PC-3 (cell line): ENCODE measurements around the gene CFAP97D2. TPM values are rescaled to one million over a fixed set of nuclear protein-coding genes. Genes with fewer than 3 reads are reported as not detected.

Experiments
- ATAC-seq: fragments of 200-7000 bp; cut with Tn5 transposase; 2 replicates; pipeline ENCODE4 v1.9.1; 2020; ENCODE audit warnings: mild to moderate bottlenecking, moderate library complexity
- BruUV-seq: library from RNA; stranded (reverse); fragments of 400-500 nt; replicated peaks from 2 replicates; lab custom pipeline; 2021; lab: Mats Ljungman, UMichigan
- CTCF ChIA-PET: fragments of 300-600 bp; sonication (Branson Sonifier 250); formaldehyde crosslinking; loops from one replicate; lab custom pipeline; 2022; ENCODE audit warnings: antibody characterized with exemption; lab: Charles Lee
- POLR2A ChIA-PET: fragments of 300-600 bp; sonication (Branson Sonifier 250); formaldehyde crosslinking; loops from one replicate; lab custom pipeline; 2022; ENCODE audit warnings: antibody characterized with exemption; ENCODE audit not compliant: unreplicated experiment; lab: Charles Lee
- DNase-seq: peaks from one replicate; pipeline ENCODE4 v3.0.0-alpha.2; 2015
- H2AFZ ChIP-seq: fragments of 300-600 bp; sonication (generic); 2 replicates; pipeline ENCODE4 v1.6.0; 2016; ENCODE audit warnings: antibody characterized with exemption, low read length
- H3F3A ChIP-seq: fragments of 300-600 bp; sonication (generic); one replicate; pipeline ENCODE4 v1.6.0; 2017; ENCODE audit warnings: antibody characterized with exemption, low read length, control low read depth, mild to moderate bottlenecking; ENCODE audit not compliant: unreplicated experiment
- H3K27ac ChIP-seq: fragments of 300-600 bp; sonication (generic); 2 replicates; pipeline ENCODE4 v1.5.1; 2016; ENCODE audit warnings: mild to moderate bottlenecking, low read length
- H3K27me3 ChIP-seq: fragments of 300-600 bp; sonication (generic); 2 replicates; pipeline ENCODE4 v1.6.1; 2016; ENCODE audit warnings: low read length, mixed read lengths
- H3K36me3 ChIP-seq: fragments of 300-600 bp; sonication (generic); 2 replicates; pipeline ENCODE4 v1.6.1; 2016; ENCODE audit warnings: low read depth, mixed run types, low read length, mixed read lengths
- H3K4me1 ChIP-seq: fragments of 300-600 bp; sonication (generic); 2 replicates; pipeline ENCODE4 v1.5.1; 2016; ENCODE audit warnings: low read length; ENCODE audit not compliant: insufficient read depth
- H3K4me2 ChIP-seq: fragments of 300-600 bp; sonication (generic); 2 replicates; pipeline ENCODE4 v1.6.0; 2016; ENCODE audit warnings: low read length
- H3K4me3 ChIP-seq: fragments of 300-600 bp; sonication (generic); 2 replicates; pipeline ENCODE4 v1.5.1; 2016; ENCODE audit warnings: mild to moderate bottlenecking, low read length, mixed read lengths
- H3K79me2 ChIP-seq: fragments of 300-600 bp; sonication (generic); 2 replicates; pipeline ENCODE4 v1.6.1; 2017; ENCODE audit warnings: low read length, mixed read lengths
- H3K9ac ChIP-seq: fragments of 300-600 bp; sonication (generic); 2 replicates; pipeline ENCODE4 v1.6.0; 2016; ENCODE audit warnings: mild to moderate bottlenecking, low read length
- H3K9me2 ChIP-seq: fragments of 300-600 bp; sonication (generic); replicated peaks from 2 replicates; pipeline ENCODE4 v1.6.1; 2016; ENCODE audit warnings: mixed run types, low read length, mixed read lengths
- H3K9me3 ChIP-seq: fragments of 300-600 bp; sonication (generic); 2 replicates; pipeline ENCODE4 v1.6.1; 2016; ENCODE audit warnings: low read length, mixed read lengths
- H4K20me1 ChIP-seq: fragments of 300-600 bp; sonication (generic); 2 replicates; pipeline ENCODE4 v1.6.1; 2016; ENCODE audit warnings: low read length, mixed read lengths
- EZH2 ChIP-seq: fragments of 300-600 bp; sonication (generic); IDR thresholded peaks from one replicate; pipeline ENCODE4 v1.6.1; 2017; ENCODE audit warnings: antibody characterized with exemption, mild to moderate bottlenecking, low read length; ENCODE audit not compliant: unreplicated experiment
- EZH2phosphoT487 ChIP-seq: fragments of 300-600 bp; sonication (generic); IDR thresholded peaks from 2 replicates; pipeline ENCODE4 v1.6.1; 2018; ENCODE audit warnings: mild to moderate bottlenecking, antibody characterized with exemption, low read length, borderline replicate concordance
- intact Hi-C: fragments of 100-400 bp; cut with micrococcal nuclease; formaldehyde crosslinking; loops from 2 replicates; pipeline ENCODE4 v1.9.0; 2023
- total RNA-seq: library from RNA; depleted of rRNA; stranded (reverse); fragments of >200 nt; gene quantifications from 2 replicates; pipeline ENCODE4 v1.2.3, GENCODE V29; 2014
- TF ChIP-seq, protein P1 (sequence below): fragments of 300-600 bp; sonication (generic); conservative IDR thresholded peaks from 2 replicates; pipeline ENCODE4 v1.5.1; 2017; ENCODE audit warnings: antibody characterized with exemption, low read depth, mild to moderate bottlenecking, low read length

CFAP97D2 gene
- total RNA-seq, 1 experiment from 2014 or later: not detected

DNA sequence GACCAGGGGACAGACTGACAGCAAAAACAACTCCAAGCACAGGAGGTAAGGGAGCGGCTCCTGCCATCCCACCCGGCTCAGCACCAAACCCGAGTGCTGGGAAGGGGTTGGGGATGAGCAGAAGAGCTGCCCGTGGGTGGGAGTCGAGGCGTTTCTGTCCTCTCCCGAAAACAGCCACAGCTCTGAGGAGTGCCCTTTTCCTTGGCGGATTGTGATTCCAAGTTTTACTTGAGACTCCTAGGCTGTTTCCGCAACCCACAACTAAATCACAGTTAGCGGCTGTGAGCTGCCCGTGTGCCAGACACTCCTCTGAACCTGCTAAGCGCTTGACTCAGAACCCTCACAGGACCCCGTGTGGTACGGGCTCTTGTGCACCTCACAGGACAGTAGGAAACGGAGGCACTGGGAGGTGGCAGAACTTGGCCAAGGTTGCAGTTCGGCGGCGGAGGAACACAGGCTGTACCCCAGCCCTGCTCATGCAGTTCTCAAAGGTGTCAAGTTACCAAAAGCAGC is 21.4 kb downstream of the CFAP97D2 start:
- no peaks in the 10 kb centered on the region for H3K79me2 ChIP-seq
- H3K4me1 ChIP-seq: no peaks in the 10 kb centered on the region
- H3K4me3 ChIP-seq: no peak overlapping the region
- H3K4me2 ChIP-seq: no peak overlapping the region
- H2AFZ ChIP-seq: no peak overlapping the region
- H3K9ac ChIP-seq: no peak overlapping the region
- no peaks in the 10 kb centered on the region for H3K9me3 ChIP-seq
- ATAC-seq (no peak), DNase-seq (no peak)
- POLR2A ChIA-PET: no interaction called here
- no peaks in the 10 kb centered on the region for H3K9me2 ChIP-seq
- CTCF ChIA-PET: no interaction called here
- no peaks in the 10 kb centered on the region for H3K27me3 ChIP-seq
- H3K27ac ChIP-seq: no peak overlapping the region
- TF ChIP-seq EZH2phosphoT487 (no peak), EZH2 (no peak)
- TF ChIP-seq, protein P1, sequence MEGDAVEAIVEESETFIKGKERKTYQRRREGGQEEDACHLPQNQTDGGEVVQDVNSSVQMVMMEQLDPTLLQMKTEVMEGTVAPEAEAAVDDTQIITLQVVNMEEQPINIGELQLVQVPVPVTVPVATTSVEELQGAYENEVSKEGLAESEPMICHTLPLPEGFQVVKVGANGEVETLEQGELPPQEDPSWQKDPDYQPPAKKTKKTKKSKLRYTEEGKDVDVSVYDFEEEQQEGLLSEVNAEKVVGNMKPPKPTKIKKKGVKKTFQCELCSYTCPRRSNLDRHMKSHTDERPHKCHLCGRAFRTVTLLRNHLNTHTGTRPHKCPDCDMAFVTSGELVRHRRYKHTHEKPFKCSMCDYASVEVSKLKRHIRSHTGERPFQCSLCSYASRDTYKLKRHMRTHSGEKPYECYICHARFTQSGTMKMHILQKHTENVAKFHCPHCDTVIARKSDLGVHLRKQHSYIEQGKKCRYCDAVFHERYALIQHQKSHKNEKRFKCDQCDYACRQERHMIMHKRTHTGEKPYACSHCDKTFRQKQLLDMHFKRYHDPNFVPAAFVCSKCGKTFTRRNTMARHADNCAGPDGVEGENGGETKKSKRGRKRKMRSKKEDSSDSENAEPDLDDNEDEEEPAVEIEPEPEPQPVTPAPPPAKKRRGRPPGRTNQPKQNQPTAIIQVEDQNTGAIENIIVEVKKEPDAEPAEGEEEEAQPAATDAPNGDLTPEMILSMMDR: no peak
- no TSS peak for BruUV-seq
- intact Hi-C loops: no loop called here
- H3F3A ChIP-seq: no peaks in the 10 kb centered on the region
- H3K36me3 ChIP-seq: no peaks in the 10 kb centered on the region
- H4K20me1 ChIP-seq: no peaks in the 10 kb centered on the region

- no peak overlapping the region for H3K27ac ChIP-seq
- DNase-seq: no peak
- ChIA-PET CTCF (no interaction called here), POLR2A (no interaction called here)
- H3K4me2 ChIP-seq: no peak overlapping the region
- H3K36me3 ChIP-seq: no peaks in the 10 kb centered on the region
- no peaks in the 10 kb centered on the region for H3F3A ChIP-seq
- H3K79me2 ChIP-seq: no peaks in the 10 kb centered on the region
- no peak for ATAC-seq
- no peaks in the 10 kb centered on the region for H4K20me1 ChIP-seq
- no peak for TF ChIP-seq EZH2phosphoT487
- TF ChIP-seq EZH2: no peak
- TF ChIP-seq, protein P1: no peak
- H3K9me3 ChIP-seq: no peaks in the 10 kb centered on the region
- intact Hi-C loops: no loop called here
- no TSS peak for BruUV-seq
- H2AFZ ChIP-seq: no peak overlapping the region
- no peak overlapping the region for H3K9ac ChIP-seq
- H3K27me3 ChIP-seq: no peaks in the 10 kb centered on the region
- no peaks in the 10 kb centered on the region for H3K4me1 ChIP-seq
- no peak overlapping the region for H3K4me3 ChIP-seq
- H3K9me2 ChIP-seq: no peaks in the 10 kb centered on the region
Observed at GRCh38 chr13:114202581-114202980, 23.5 kb downstream of the CFAP97D2 start.

DNA sequence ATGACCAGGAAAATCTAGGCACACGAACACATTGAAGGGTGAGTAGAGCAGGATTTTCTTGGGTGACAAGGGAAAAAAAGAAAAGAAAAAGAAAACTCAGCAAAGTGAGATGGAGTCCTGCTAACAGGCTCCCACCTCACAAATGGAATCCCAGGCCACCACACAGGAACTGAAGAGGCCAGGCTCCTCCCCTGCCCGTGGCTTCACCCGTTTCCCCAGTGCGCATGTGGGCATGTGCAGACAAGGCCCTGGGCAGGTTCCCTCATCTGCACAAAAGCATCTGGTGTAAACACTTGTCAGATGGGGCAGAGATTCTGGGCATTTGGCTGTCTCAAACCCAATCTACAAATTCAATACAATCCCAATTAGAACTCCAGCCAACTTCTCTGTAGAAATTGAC is 24.5 kb downstream of the CFAP97D2 start:
- BruUV-seq: no TSS peak
- POLR2A ChIA-PET: no interaction called here
- intact Hi-C loops: no loop called here

More for the DNA sequence above, 24.5 kb downstream of the CFAP97D2 start:
- H3K4me3 ChIP-seq: no peak overlapping the region
- H3K79me2 ChIP-seq: no peaks in the 10 kb centered on the region
- CTCF ChIA-PET: no interaction called here
- no peak overlapping the region for H3K4me2 ChIP-seq
- no peaks in the 10 kb centered on the region for H3F3A ChIP-seq
- ATAC-seq: no peak
- no peaks in the 10 kb centered on the region for H4K20me1 ChIP-seq
- no peaks in the 10 kb centered on the region for H3K27me3 ChIP-seq
- H3K36me3 ChIP-seq: no peaks in the 10 kb centered on the region
- H3K9me2 ChIP-seq: no peaks in the 10 kb centered on the region
- H3K4me1 ChIP-seq: no peaks in the 10 kb centered on the region
- H3K9me3 ChIP-seq: no peaks in the 10 kb centered on the region
- H2AFZ ChIP-seq: no peak overlapping the region
- H3K27ac ChIP-seq: no peak overlapping the region
- TF ChIP-seq, protein P1: no peak
- TF ChIP-seq EZH2 (no peak), EZH2phosphoT487 (no peak)
- no peak for DNase-seq
- no peak overlapping the region for H3K9ac ChIP-seq
